ENCODE data around the gene PHF21B.

PHF21B gene

GRCh38 chr22:44956840-44957767 is 52.7 kb downstream of the PHF21B start:
- Histone ChIP-seq H3K9me3 (no peaks in the 10 kb centered on the region), H3K36me3 (replicated peaks) (no peaks in the 10 kb centered on the region), H3K4me1 (no peaks in the 10 kb centered on the region), H3K4me3 (no peak overlapping the region), H3K27me3 (ENCODE audit: low read depth) (no peaks in the 10 kb centered on the region)
- DNase-seq (ENCODE audit: low spot score in 2 of 2): peak in 1 of 2 experiments; percentile 24
- in situ Hi-C loops (cut with MboI; ENCODE audit: low sequenced_read_pairs): no loop called here

DNA sequence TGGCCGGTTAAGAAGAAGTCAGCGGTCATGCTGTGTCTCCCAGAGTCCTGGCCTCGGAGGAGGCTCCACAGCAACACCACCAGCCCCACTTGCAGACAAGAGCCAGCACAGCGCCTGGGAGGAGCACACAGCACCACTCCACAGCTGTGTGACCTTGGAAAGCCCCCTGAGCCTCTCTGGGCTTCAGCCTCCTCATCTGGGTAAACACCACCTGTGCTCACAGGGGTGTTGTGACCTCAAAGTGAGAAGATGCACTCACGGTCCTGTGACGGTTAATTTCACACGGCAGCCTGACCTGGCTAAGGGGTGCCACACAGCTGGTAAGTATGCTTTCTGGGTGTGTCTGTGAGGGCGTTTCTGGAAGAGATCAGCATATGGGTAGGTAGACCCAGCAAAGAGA is 54.7 kb downstream of the PHF21B start:
- no peak overlapping the region for H3K4me3 ChIP-seq
- no peaks in the 10 kb centered on the region; the same call in 1 of the 2 replicates for H3K9me3 ChIP-seq
- no peaks in the 10 kb centered on the region for H3K27me3 ChIP-seq (ENCODE audit: low read depth)
- no peak for DNase-seq (ENCODE audit: low spot score in 2 of 2)
- H3K36me3 ChIP-seq (replicated peaks): no peaks in the 10 kb centered on the region
- in situ Hi-C loops (cut with MboI; ENCODE audit: low sequenced_read_pairs): no loop called here
- no peaks in the 10 kb centered on the region for H3K4me1 ChIP-seq

DNA sequence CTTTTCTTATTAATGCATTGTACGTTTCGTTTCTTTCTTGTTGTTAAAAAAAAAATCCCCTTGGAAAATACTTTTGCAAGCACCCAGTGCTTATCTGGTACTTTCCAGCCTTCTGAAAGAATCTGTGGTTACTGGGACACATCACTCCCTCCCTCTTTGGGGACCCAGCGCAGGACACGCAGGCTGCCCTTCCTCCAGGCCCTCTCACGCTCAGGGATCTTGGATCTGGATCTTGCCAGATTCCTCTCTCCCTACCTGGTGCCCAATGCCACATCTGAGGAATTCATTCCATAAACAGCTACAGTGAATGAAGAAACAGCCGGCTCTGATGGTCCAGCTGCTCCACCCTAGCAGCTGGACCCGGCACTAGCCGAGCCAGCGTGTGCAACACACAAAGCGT is 55.7 kb downstream of the PHF21B start:
- in situ Hi-C loops (cut with MboI; ENCODE audit: low sequenced_read_pairs): no loop called here
- DNase-seq (ENCODE audit: low spot score in 2 of 2): no peak
- Histone ChIP-seq H3K27me3 (ENCODE audit: low read depth) (no peaks in the 10 kb centered on the region), H3K36me3 (replicated peaks) (no peaks in the 10 kb centered on the region), H3K4me1 (no peaks in the 10 kb centered on the region), H3K4me3 (no peak overlapping the region), H3K9me3 (no peaks in the 10 kb centered on the region; the same call in 1 of the 2 replicates)

DNA sequence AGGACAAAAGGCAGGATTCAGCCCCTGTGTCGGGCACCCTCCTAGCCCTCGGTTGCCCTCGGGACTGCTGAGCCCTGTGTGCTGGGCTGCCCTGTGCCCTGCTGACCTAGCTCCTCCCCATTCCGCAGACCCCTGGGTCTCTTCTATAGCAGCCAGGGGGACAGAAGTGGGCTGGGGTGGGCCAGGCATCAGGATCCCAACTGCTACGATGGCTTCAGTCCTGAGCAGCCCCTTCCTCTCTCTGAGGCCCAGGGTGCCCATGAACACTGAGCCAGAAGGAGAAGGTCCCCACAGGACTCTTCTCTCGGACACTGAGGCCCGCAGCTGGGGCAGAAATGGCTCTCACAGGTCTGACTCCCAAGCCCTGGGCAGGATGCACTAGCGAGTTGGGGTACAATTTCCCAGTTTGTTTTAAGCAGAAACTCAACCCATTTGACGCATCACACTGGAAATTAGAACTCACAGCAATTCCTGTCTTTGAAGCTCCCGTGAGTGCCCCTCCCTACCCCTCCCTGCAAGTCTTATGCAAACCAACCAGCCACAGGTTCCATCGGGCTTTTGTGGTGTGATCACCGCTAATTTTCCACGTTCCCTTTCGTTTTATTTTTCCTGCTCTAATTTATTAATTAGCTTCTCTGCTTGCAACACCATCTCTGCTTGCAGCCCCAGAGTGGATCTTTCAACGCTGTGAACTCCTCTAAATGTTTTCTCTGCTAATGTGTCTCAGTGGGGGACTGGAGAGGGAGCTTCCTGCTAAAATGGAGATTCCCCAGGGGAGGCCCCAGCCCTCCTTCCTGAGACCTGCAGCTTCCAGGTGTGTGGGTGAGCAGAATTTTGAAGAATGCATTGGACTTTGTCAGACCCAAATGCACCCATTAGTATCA is 56.7 kb downstream of the PHF21B start:
- no peak for DNase-seq (ENCODE audit: low spot score in 2 of 2)
- H3K4me3 ChIP-seq: no peak overlapping the region
- no peaks in the 10 kb centered on the region for H3K36me3 ChIP-seq (replicated peaks)
- H3K9me3 ChIP-seq: no peaks in the 10 kb centered on the region; the same call in 1 of the 2 replicates
- no peaks in the 10 kb centered on the region for H3K27me3 ChIP-seq (ENCODE audit: low read depth)
- in situ Hi-C loops (cut with MboI; ENCODE audit: low sequenced_read_pairs): no loop called here
- H3K4me1 ChIP-seq: no peaks in the 10 kb centered on the region

DNA sequence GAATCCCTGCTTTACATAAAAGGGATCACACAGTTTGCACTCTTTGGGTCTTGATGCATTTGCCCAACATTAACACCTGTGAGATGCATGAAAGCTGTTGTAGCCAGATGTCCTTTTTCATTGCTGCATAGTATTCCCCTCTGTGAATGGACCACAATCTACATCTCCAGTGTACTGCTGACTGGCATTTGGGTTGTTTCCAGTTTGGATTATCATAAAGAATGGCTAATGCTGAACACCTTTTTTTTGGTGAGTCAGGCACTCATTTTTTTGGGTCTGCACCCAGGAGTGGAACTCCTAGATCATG is 58.3 kb downstream of the PHF21B start:
- in situ Hi-C loops (cut with MboI; ENCODE audit: low sequenced_read_pairs): no loop called here
- DNase-seq (ENCODE audit: low spot score in 2 of 2): no peak
- Histone ChIP-seq H3K36me3 (replicated peaks) (no peaks in the 10 kb centered on the region), H3K4me1 (no peaks in the 10 kb centered on the region), H3K27me3 (ENCODE audit: low read depth) (no peaks in the 10 kb centered on the region), H3K4me3 (no peak overlapping the region), H3K9me3 (no peaks in the 10 kb centered on the region; the same call in 1 of the 2 replicates)

DNA sequence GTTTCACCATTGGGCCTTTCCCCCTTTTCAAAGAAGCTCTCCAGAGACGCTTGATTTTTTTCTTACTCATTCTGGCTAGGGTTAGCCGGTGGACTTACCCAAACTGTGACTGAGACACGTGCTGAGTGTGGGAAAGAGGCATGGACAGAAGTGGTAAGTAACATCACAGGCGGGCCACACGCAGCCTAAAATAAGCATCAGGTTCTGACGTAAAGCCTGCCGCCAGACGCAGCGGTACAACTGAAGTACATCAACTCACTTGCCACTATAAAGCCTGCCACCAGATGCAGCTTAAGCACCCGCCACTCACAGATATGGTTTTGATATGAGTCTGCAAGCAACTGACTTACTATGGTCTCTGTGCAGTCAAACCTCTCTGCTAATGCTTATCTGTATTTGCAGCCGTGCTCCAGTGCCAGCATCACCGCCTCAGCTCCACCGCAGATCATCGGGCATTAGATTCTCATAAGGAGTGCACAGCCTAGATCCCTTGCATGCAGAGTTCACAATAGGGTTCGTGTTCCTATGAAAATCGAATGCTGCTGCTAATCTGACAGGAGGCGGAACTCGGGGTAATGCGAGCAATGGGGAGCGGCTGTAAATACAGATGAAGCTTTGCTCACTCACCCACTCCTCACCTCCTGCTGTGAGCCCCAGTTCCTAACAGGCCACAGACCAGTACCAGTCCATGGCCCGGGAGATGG is 58.8 kb downstream of the PHF21B start:
- Histone ChIP-seq H3K4me1 (no peaks in the 10 kb centered on the region), H3K9me3 (no peaks in the 10 kb centered on the region; the same call in 1 of the 2 replicates), H3K27me3 (ENCODE audit: low read depth) (no peaks in the 10 kb centered on the region), H3K36me3 (replicated peaks) (no peaks in the 10 kb centered on the region), H3K4me3 (no peak overlapping the region)
- in situ Hi-C loops (cut with MboI; ENCODE audit: low sequenced_read_pairs): no loop called here
- DNase-seq (ENCODE audit: low spot score in 2 of 2): no peak

DNA sequence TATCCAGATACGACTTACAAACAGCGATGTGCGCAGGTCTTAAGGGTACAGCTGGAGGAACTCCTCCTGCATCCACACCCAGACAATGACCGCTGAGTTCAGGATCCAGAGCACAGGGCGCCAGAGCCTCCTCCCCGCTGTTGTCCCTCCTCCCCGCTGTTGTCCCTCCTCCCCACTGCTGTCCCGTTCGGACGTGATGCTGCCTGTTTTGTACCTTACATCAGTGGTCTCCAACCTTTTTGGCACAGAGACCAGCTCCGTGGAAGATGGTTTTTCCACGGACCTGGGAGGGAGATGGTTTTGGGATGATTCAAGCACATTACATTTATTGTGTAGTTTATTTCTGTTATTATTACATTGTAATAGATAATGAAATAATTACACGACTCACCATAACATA is 62.0 kb downstream of the PHF21B start:
- in situ Hi-C loops (cut with MboI; ENCODE audit: low sequenced_read_pairs): no loop called here
- no peaks in the 10 kb centered on the region for H3K36me3 ChIP-seq (replicated peaks)
- no peaks in the 10 kb centered on the region for H3K4me1 ChIP-seq
- H3K27me3 ChIP-seq (ENCODE audit: low read depth): no peaks in the 10 kb centered on the region
- no peak overlapping the region for H3K4me3 ChIP-seq
- no peak for DNase-seq (ENCODE audit: low spot score in 2 of 2)
- H3K9me3 ChIP-seq: no peaks in the 10 kb centered on the region; the same call in 1 of the 2 replicates

DNA sequence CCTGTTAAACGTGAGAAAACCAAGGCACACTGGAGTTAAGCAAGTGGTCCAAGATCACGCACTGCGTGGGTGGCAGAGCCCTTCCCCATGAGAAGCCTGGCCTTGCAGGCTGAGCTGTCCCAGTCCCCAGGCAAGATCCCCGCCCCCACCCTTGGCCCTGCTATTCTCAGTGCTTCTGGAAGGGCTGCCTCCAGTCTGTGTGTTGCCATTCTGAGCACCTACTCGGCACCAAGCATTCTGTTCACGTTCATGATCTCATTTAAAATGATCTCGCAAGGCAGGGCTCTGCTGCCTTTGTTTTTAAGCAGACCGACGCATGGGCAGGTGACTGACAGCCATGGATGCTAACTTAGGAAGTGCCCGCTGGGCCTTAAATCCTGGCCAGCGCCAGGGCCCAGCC is 62.8 kb downstream of the PHF21B start:
- Histone ChIP-seq H3K4me1 (no peaks in the 10 kb centered on the region), H3K9me3 (no peaks in the 10 kb centered on the region; the same call in 1 of the 2 replicates), H3K4me3 (no peak overlapping the region), H3K36me3 (replicated peaks) (no peaks in the 10 kb centered on the region), H3K27me3 (ENCODE audit: low read depth) (no peaks in the 10 kb centered on the region)
- no peak for DNase-seq (ENCODE audit: low spot score in 2 of 2)
- in situ Hi-C loops (cut with MboI; ENCODE audit: low sequenced_read_pairs): no loop called here

DNA sequence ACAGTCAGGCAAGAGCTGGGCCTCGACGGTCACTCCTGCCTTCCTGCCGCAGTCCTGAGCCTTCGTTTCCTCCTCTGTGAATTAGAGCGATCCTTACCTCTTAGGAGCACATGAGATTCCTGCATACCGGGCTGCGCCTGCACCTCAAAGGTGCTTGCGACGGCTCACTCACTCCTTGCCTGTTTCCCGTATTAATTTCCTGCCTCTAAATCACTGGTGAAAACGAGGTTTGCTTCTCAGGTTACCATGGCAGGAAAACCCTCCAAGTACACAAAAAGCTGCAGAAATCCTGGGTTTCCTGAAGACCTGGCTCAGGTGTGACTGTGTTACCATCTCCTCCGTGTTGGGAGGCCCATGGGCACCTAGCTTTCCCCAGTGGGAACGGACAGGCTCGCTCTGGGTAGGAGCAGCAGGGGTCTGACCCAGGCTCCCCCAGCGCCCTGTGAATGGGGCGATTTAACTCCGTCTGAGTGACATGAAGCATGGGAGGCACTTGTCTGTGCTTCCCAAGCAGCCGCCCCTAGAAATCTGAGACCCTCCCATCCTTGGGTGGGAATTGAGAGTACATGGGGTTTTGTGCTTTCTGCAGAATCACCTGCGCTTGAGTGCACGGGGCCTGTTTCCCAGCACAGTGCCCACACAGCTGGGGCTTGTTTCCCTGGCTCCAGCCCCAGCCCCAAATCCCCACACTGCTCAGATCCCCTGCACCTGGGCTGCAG is 64.8 kb downstream of the PHF21B start:
- no peak overlapping the region for H3K4me3 ChIP-seq
- H3K36me3 ChIP-seq (replicated peaks): no peaks in the 10 kb centered on the region
- no peaks in the 10 kb centered on the region for H3K27me3 ChIP-seq (ENCODE audit: low read depth)
- H3K9me3 ChIP-seq: no peaks in the 10 kb centered on the region
- in situ Hi-C loops (cut with MboI; ENCODE audit: low sequenced_read_pairs): no loop called here
- DNase-seq (ENCODE audit: low spot score in 2 of 2): no peak
- H3K4me1 ChIP-seq: peaks cover 4% of the 10 kb centered on the region

- Histone ChIP-seq H3K36me3 (replicated peaks) (no peaks in the 10 kb centered on the region), H3K4me1 (peaks cover 5% of the 10 kb centered on the region), H3K27me3 (ENCODE audit: low read depth) (no peaks in the 10 kb centered on the region), H3K4me3 (no peak overlapping the region), H3K9me3 (no peaks in the 10 kb centered on the region)
- in situ Hi-C loops (cut with MboI; ENCODE audit: low sequenced_read_pairs): no loop called here
- DNase-seq (ENCODE audit: low spot score in 2 of 2): no peak
Measured at GRCh38 chr22:44943701-44944324, 66.0 kb downstream of the PHF21B start.

DNA sequence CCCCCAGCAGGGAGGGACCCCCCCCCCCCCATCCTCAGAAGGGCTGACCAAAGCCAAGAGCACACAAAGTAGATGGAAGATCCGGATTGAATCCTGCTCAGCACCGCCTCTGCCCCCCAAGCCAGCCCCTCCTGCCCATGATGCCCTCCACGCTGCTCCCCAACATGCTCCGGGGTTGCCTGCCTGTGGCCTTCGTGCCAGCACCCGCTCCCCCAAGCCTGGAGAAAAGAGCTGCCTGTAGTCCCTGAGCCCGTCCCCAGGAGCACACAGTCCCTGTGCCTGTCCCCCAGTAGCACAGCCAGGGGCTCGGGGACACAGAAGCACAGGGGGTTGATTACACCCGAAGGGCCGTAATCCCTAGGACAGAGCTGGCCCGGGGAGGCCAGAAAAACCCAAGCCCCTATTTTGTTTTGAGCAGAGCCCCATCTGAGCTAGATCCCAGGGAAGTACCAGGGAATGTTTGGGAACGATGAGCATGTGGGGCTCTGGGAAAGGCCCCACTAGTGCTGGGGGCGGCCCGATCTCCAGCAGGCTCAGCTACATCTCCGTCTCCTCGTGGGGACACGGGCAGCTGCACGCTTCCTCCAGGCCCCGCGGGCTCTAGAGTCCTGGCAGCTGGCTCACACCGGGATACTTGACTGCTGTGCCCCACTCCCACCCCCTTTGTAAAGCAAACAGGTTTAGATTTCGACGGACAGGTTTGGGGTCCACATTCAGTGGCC is 66.7 kb downstream of the PHF21B start:
- Histone ChIP-seq H3K4me3 (no peak overlapping the region), H3K36me3 (replicated peaks) (no peaks in the 10 kb centered on the region), H3K9me3 (no peaks in the 10 kb centered on the region), H3K27me3 (ENCODE audit: low read depth) (no peaks in the 10 kb centered on the region), H3K4me1 (peaks cover 5% of the 10 kb centered on the region)
- in situ Hi-C loops (cut with MboI; ENCODE audit: low sequenced_read_pairs): no loop called here
- DNase-seq (ENCODE audit: low spot score in 2 of 2): no peak

- in situ Hi-C loops (cut with MboI; ENCODE audit: low sequenced_read_pairs): no loop called here
- Histone ChIP-seq H3K4me1 (peaks cover 5% of the 10 kb centered on the region), H3K36me3 (replicated peaks) (no peaks in the 10 kb centered on the region), H3K27me3 (ENCODE audit: low read depth) (no peaks in the 10 kb centered on the region), H3K9me3 (no peaks in the 10 kb centered on the region), H3K4me3 (no peak overlapping the region)
- DNase-seq (ENCODE audit: low spot score in 2 of 2): no peak
Measured at GRCh38 chr22:44942056-44942455, 67.7 kb downstream of the PHF21B start.
